ENCODE data around the gene DLG1.

- TF ChIP-seq CTCF (conservative IDR thresholded peaks at IDR 0.05; ENCODE audit: low read depth in 2 of 2) (no peak), REST (IDR thresholded peaks at IDR 0.05; ENCODE audit: unreplicated experiment) (no peak), POLR2AphosphoS5 (IDR thresholded peaks at IDR 0.05; ENCODE audit: low read depth) (no peak), EZH2phosphoT487 (IDR thresholded peaks at IDR 0.05; ENCODE audit: unreplicated experiment) (no peak), ZNF331 (CRISPR knock-in tag; IDR thresholded peaks at IDR 0.05; ENCODE audit: low read depth) (no peak), EZH2 (IDR thresholded peaks at IDR 0.05; ENCODE audit: low read depth, unreplicated experiment) (no peak), ZNF114 (CRISPR knock-in tag; IDR thresholded peaks at IDR 0.05) (no peak), CREB1 (CRISPR knock-in tag; IDR thresholded peaks at IDR 0.05; ENCODE audit: low read depth) (no peak), NANOG (IDR thresholded peaks at IDR 0.05; ENCODE audit: borderline replicate concordance) (no peak)
Observed at GRCh38 chr3:197195326-197195725, 103.1 kb downstream of the DLG1 start.
